Body of pancreas (tissue), 4 donors: ENCODE data around the gene CCDC85C.

Experiments used
- POLR2A ChIP-seq, 3 donors: fragments of 450-650 bp; IDR thresholded peaks; one replicate each; pipeline ENCODE4 v1.6.1; 2016; ENCODE audit warnings: antibody characterized with exemption in 3 of 3, mild to moderate bottlenecking in 2 of 3
- TF ChIP-seq, protein P1 (sequence below), 7 experiments: fragments of 450-650 bp in 4 of 7; fragments of 200-600 bp in 3 of 7; sonication (generic) in 3 of 7; IDR thresholded peaks; one replicate each; pipeline ENCODE4 v1.5.1; 2016 to 2019; ENCODE audit warnings: antibody characterized with exemption in 7 of 7

DNA sequence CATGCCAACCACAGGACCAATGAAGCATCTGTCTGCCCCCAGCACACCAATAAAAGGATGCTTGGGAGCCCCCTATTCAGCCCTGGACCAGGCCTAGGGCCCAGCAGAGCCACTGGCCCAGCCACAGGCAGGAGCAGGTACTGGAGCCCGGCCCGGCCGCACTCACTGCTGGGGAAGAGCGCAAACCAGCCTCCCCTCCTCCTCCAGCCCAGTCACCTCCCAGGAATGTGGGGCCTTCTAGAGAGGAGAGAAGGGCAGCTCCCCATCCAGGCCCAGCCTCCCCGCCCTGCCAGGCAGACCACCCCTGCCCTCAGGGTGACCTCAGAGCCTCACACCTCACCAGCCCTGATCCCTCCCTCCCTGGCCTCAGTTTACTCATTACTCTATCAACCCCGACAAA is 66.6 kb downstream of the CCDC85C start:
- TF ChIP-seq POLR2A (IDR thresholded peaks at IDR 0.05): no peak
- TF ChIP-seq, protein P1, sequence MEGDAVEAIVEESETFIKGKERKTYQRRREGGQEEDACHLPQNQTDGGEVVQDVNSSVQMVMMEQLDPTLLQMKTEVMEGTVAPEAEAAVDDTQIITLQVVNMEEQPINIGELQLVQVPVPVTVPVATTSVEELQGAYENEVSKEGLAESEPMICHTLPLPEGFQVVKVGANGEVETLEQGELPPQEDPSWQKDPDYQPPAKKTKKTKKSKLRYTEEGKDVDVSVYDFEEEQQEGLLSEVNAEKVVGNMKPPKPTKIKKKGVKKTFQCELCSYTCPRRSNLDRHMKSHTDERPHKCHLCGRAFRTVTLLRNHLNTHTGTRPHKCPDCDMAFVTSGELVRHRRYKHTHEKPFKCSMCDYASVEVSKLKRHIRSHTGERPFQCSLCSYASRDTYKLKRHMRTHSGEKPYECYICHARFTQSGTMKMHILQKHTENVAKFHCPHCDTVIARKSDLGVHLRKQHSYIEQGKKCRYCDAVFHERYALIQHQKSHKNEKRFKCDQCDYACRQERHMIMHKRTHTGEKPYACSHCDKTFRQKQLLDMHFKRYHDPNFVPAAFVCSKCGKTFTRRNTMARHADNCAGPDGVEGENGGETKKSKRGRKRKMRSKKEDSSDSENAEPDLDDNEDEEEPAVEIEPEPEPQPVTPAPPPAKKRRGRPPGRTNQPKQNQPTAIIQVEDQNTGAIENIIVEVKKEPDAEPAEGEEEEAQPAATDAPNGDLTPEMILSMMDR (IDR thresholded peaks at IDR 0.05): no peak
